HepG2 (cell line): ENCODE measurements around the gene ITPR1. TPM values are rescaled to one million over a fixed set of nuclear protein-coding genes. Genes with fewer than 3 reads are reported as not detected.

Experiments
- BCL3 ChIP-seq: sonication (generic); formaldehyde crosslinking; IDR thresholded peaks from 2 replicates; pipeline ENCODE4 v1.5.1; 2020; ENCODE audit warnings: mild to moderate bottlenecking, missing genetic modification reagents, moderate library complexity
- CTCF ChIP-seq: sonication (generic); formaldehyde crosslinking; IDR thresholded peaks from 2 replicates; pipeline ENCODE4 v1.5.0; 2020; ENCODE audit warnings: mild to moderate bottlenecking, missing genetic modification reagents, moderate library complexity
- ETV6 ChIP-seq: sonication (generic); formaldehyde crosslinking; conservative IDR thresholded peaks from 2 replicates; pipeline ENCODE4 v1.4.0; 2020; ENCODE audit warnings: missing genetic modification reagents
- GRHL1 ChIP-seq: sonication (generic); formaldehyde crosslinking; conservative IDR thresholded peaks from 2 replicates; pipeline ENCODE4 v1.8.0; 2022; ENCODE audit warnings: missing genetic modification reagents
- MAZ ChIP-seq, 2 experiments: sonication (generic) in 1 of 2; formaldehyde crosslinking in 1 of 2; IDR thresholded peaks; 2 replicates each; pipeline versions ENCODE4 v1.5.0 to v1.6.1; 2012 to 2020; ENCODE audit warnings: low read depth in 2 of 2, mild to moderate bottlenecking in 2 of 2, borderline replicate concordance in 1 of 2, improper control_type of control experiment in 1 of 2, low read length in 1 of 2, missing genetic modification reagents in 1 of 2, moderate library complexity in 1 of 2
- RXRB ChIP-seq: IDR thresholded peaks from 2 replicates; pipeline ENCODE4 v1.6.1; 2016; ENCODE audit warnings: borderline replicate concordance, missing genetic modification reagents, missing compliant biosample characterization
- SNAPC4 ChIP-seq: sonication (generic); formaldehyde crosslinking; IDR thresholded peaks from 2 replicates; pipeline ENCODE4 v1.4.0; 2020; ENCODE audit warnings: mild to moderate bottlenecking, missing genetic modification reagents
- SNRNP70 ChIP-seq: fragments of 200-400 bp; formaldehyde crosslinking; IDR thresholded peaks from 2 replicates; pipeline ENCODE4 v1.6.1; 2017; ENCODE audit warnings: mild to moderate bottlenecking, low read depth, low read length, moderate library complexity
- SRF ChIP-seq: IDR thresholded peaks from 2 replicates; pipeline ENCODE4 v1.6.1; 2011; ENCODE audit warnings: mild to moderate bottlenecking, low read depth, low read length, moderate library complexity
- ZBTB21 ChIP-seq: sonication (generic); formaldehyde crosslinking; IDR thresholded peaks from 2 replicates; pipeline ENCODE4 v1.4.0; 2020; ENCODE audit warnings: missing genetic modification reagents
- ZC3H4 ChIP-seq: sonication (generic); formaldehyde crosslinking; IDR thresholded peaks from 2 replicates; pipeline ENCODE4 v1.4.0; 2020; ENCODE audit warnings: missing genetic modification reagents, borderline replicate concordance
- ZKSCAN8 ChIP-seq: IDR thresholded peaks from 2 replicates; pipeline ENCODE4 v1.6.1; 2016; ENCODE audit warnings: borderline replicate concordance, missing genetic modification reagents, missing compliant biosample characterization
- ZNF34 ChIP-seq: sonication (generic); formaldehyde crosslinking; IDR thresholded peaks from 2 replicates; pipeline ENCODE4 v1.4.0; 2020; ENCODE audit warnings: mild to moderate bottlenecking, missing genetic modification reagents, borderline replicate concordance
- ZNF530 ChIP-seq: sonication (generic); formaldehyde crosslinking; IDR thresholded peaks from 2 replicates; pipeline ENCODE4 v1.5.0; 2020; ENCODE audit warnings: low read depth, mild to moderate bottlenecking, missing genetic modification reagents
- ZNF775 ChIP-seq: sonication (generic); formaldehyde crosslinking; IDR thresholded peaks from 2 replicates; pipeline ENCODE4 v1.4.0; 2020; ENCODE audit warnings: missing genetic modification reagents, mild to moderate bottlenecking, moderate library complexity, borderline replicate concordance
- polyA plus RNA-seq, 8 experiments: library from polyadenylated mRNA; depleted of rRNA in 3 of 8; stranded (reverse) in 7 of 8; unstranded in 1 of 8; fragments of >200 nt; fragmentation: Illumina TruSeq in 4 of 8; extraction: Trizol in 4 of 8; gene quantifications; 2 replicates each; pipeline versions ENCODE4 v1.2.1 to v1.2.3, GENCODE V29; 2011 to 2016; ENCODE audit warnings: low read depth in 4 of 8, missing spikeins in 1 of 8, mixed read lengths in 1 of 8; ENCODE audit not compliant: insufficient read depth in 1 of 8
- total RNA-seq, 5 experiments: library from RNA; depleted of rRNA; stranded (reverse); fragments of >200 nt; fragmentation: Illumina TruSeq; extraction: Trizol; gene quantifications; 2 replicates each; pipeline ENCODE4 v1.2.3, GENCODE V29; 2016; ENCODE audit warnings: low read depth in 1 of 5

Gene ITPR1
- total and polyA plus RNA-seq, 2 of the 13 experiments (the other 11 are each of a cell fraction or from before 2014, with no cell fraction given): 10.0 to 11.4 TPM

GRCh38 chr3:4720316-4721075 is 227.3 kb downstream of the ITPR1 start (continued):
- no peak for TF ChIP-seq SNAPC4
- TF ChIP-seq ETV6: no peak
- no peak for TF ChIP-seq ZBTB21 (CRISPR knock-in tag)
- no peak for TF ChIP-seq ZNF775 (CRISPR knock-in tag)
- TF ChIP-seq CTCF (CRISPR knock-in tag): peak; percentile 83
- TF ChIP-seq SNRNP70: no peak
- no peak for TF ChIP-seq ZNF34 (CRISPR knock-in tag)
- TF ChIP-seq GRHL1 (CRISPR knock-in tag): no peak
- TF ChIP-seq ZKSCAN8: peak; percentile 67; the same call in 1 of the 2 replicates
- no peak for TF ChIP-seq ZC3H4 (CRISPR knock-in tag)
- no peak for TF ChIP-seq MAZ (IDR thresholded peaks at IDR 0.05; ENCODE audit: borderline replicate concordance, low read depth, low read length)
- TF ChIP-seq MAZ (CRISPR knock-in tag; IDR thresholded peaks at IDR 0.05; ENCODE audit: low read depth): no peak
- TF ChIP-seq BCL3: no peak
- TF ChIP-seq SRF: no peak
- no peak for TF ChIP-seq ZNF530
- peak; percentile 89 for TF ChIP-seq RXRB (CRISPR knock-in tag)
